Esophagus squamous epithelium (tissue), 5 donors: Measurements from ENCODE around the gene CFB. TPM values are rescaled to one million over a fixed set of nuclear protein-coding genes. Genes with fewer than 3 reads are reported as not detected.
"Not testable (repeated sequence)": the region's sequence is repeated elsewhere in the genome, so short reads cannot be mapped to it uniquely, and the experiment has no call there.

Experiments used
- DNase-seq: peaks from one replicate; lab custom pipeline; 2025; lab: John Stamatoyannopoulos, UW
- H3K27ac ChIP-seq, 4 donors: fragments of 200-600 bp; sonication (generic); one replicate each; pipeline ENCODE4 v1.5.1; 2016 to 2019; ENCODE audit warnings: mild to moderate bottlenecking in 1 of 4
- H3K27me3 ChIP-seq, 4 donors: fragments of 200-600 bp; sonication (generic); 1 replicate in 3 of 4; 2 replicates in 1 of 4; pipeline versions ENCODE4 v1.5.1 to v1.6.0; 2017 to 2021; ENCODE audit warnings: antibody characterized with exemption in 1 of 4
- H3K36me3 ChIP-seq, 3 donors: fragments of 200-600 bp; sonication (generic); one replicate each; pipeline ENCODE4 v1.5.1; 2016 to 2019
- H3K4me1 ChIP-seq, 3 donors: fragments of 200-600 bp; sonication (generic); one replicate each; pipeline ENCODE4 v1.5.1; 2017 to 2019
- H3K4me3 ChIP-seq, 4 donors: fragments of 200-600 bp; sonication (generic); 1 replicate in 3 of 4; 2 replicates in 1 of 4; pipeline ENCODE4 v1.5.1; 2016 to 2019; ENCODE audit warnings: mild to moderate bottlenecking in 2 of 4, moderate library complexity in 1 of 4
- H3K9me3 ChIP-seq, 3 donors: fragments of 200-600 bp; sonication (generic); one replicate each; pipeline ENCODE4 v1.5.1; 2016 to 2019
- CTCF ChIP-seq, 6 experiments: fragments of 450-650 bp in 4 of 6; fragments of 200-600 bp in 2 of 6; sonication (generic) in 2 of 6; IDR thresholded peaks; one replicate each; pipeline ENCODE4 v1.5.1; 2016 to 2019; ENCODE audit warnings: antibody characterized with exemption in 6 of 6, mild to moderate bottlenecking in 4 of 6, moderate library complexity in 4 of 6
- POLR2A ChIP-seq, 4 donors: fragments of 450-650 bp; IDR thresholded peaks; one replicate each; pipeline ENCODE4 v1.6.1; 2017; ENCODE audit warnings: antibody characterized with exemption in 4 of 4, mild to moderate bottlenecking in 4 of 4, moderate library complexity in 3 of 4
- WGBS, 2 donors: methylation state at CpG; one replicate each; pipeline ENCODE4 v1.1.5; 2018; 5-methylcytosine and 5-hydroxymethylcytosine counted together
- intact Hi-C: fragments of 100-400 bp; cut with DNase I; formaldehyde crosslinking; loops from one replicate; pipeline ENCODE4 v1.15.0; 2022
- total RNA-seq, 4 donors: library from RNA; depleted of rRNA; stranded (reverse); fragments of >200 nt; gene quantifications; one replicate each; pipeline ENCODE4 v1.1.0, GENCODE V29; 2016
- donor health status: DM: yes; HTN: yes; CAD: no.

The CFB gene
- total RNA-seq, 4 donors from 2014 or later, result 10.4 to 81.1 (median 22.4) TPM

GRCh38 chr6:31901415-31901952 is 44.4 kb upstream of the CFB start:
- H3K36me3 ChIP-seq, result no peaks in the 10 kb centered on the region
- WGBS, 2 donors, result 0% methylated on average over 1 to 4 of the region's 45 CpGs
- H3K4me3 ChIP-seq, result peak overlapping the region; percentile 51 to 82 (median 70)
- TF ChIP-seq CTCF (IDR thresholded peaks at IDR 0.05) (no peak), POLR2A (IDR thresholded peaks at IDR 0.05) (no peak)
- H3K4me1 ChIP-seq, result peaks cover 26 to 62% (median 27%) of the 10 kb centered on the region in 3 donors
- intact Hi-C loops, result loop anchor here (5.0 kb wide), 1 partner anchor 51 kb away; no protein-coding TSS in a partner anchor
- H3K27ac ChIP-seq, result peak overlapping the region; percentile 77 to 92 (median 88)
- H3K27me3 ChIP-seq, result no peaks in the 10 kb centered on the region
- H3K9me3 ChIP-seq, result no peaks in the 10 kb centered on the region
- no peak for DNase-seq

GRCh38 chr6:31901953-31902643 is 43.8 kb upstream of the CFB start, which contains the start of gene ZBTB12:
ZBTB12 (minus strand) TSS chr6:31902086; CDS start chr6:31901305, 781 bp downstream.
- H3K4me1 ChIP-seq, result peaks cover 21 to 55% (median 21%) of the 10 kb centered on the region in 3 donors
- peak in 2 of 4 donors; percentile 28 to 61 for TF ChIP-seq POLR2A (IDR thresholded peaks at IDR 0.05)
- TF ChIP-seq CTCF (IDR thresholded peaks at IDR 0.05), result peak in 1 of 6 experiments; percentile 16
- peak within 1 kb of the TSS; percentile 77 to 92 (median 88) for H3K27ac ChIP-seq
- H3K9me3 ChIP-seq, result no peaks in the 10 kb centered on the region
- DNase-seq, result no peak
- intact Hi-C loops, result loop anchor here (5.0 kb wide), 1 partner anchor 50 kb away; no protein-coding TSS in a partner anchor
- H3K36me3 ChIP-seq, result no peaks in the 10 kb centered on the region
- H3K4me3 ChIP-seq, result peak within 1 kb of the TSS; percentile 51 to 82 (median 70)
- H3K27me3 ChIP-seq, result no peaks in the 10 kb centered on the region
- 0% methylated on average over 2 to 34 of the region's 77 CpGs for WGBS, 2 donors

- Histone ChIP-seq H3K27me3 (no peaks in the 10 kb centered on the region), H3K36me3 (no peaks in the 10 kb centered on the region), H3K4me1 (peaks cover 16 to 47% (median 21%) of the 10 kb centered on the region in 3 donors), H3K27ac (peak overlapping the region in 3 of 4 donors; percentile 47 to 92 (median 88)), H3K4me3 (no peak overlapping the region), H3K9me3 (no peaks in the 10 kb centered on the region)
- intact Hi-C loops, result loop anchor here (5.0 kb wide), 1 partner anchor 48 kb away; no protein-coding TSS in a partner anchor
- WGBS, 2 donors, result 77 to 84% methylated on average over 3 of the region's 3 CpGs
- TF ChIP-seq POLR2A (IDR thresholded peaks at IDR 0.05), result no peak
- TF ChIP-seq CTCF (IDR thresholded peaks at IDR 0.05), result no peak
- DNase-seq, result no peak
Observed at GRCh38 chr6:31903957-31904356, 41.9 kb upstream of the CFB start.

GRCh38 chr6:31905041-31905440 is 40.9 kb upstream of the CFB start:
- TF ChIP-seq CTCF (IDR thresholded peaks at IDR 0.05), result no peak
- no peak for TF ChIP-seq POLR2A (IDR thresholded peaks at IDR 0.05)
- intact Hi-C loops, result no loop called here
- Histone ChIP-seq H3K9me3 (no peaks in the 10 kb centered on the region), H3K4me3 (no peak overlapping the region), H3K4me1 (peaks cover 16 to 44% (median 21%) of the 10 kb centered on the region in 3 donors), H3K36me3 (no peaks in the 10 kb centered on the region), H3K27me3 (no peaks in the 10 kb centered on the region), H3K27ac (no peak overlapping the region)
- no peak for DNase-seq
- WGBS, 2 donors, result 100% methylated on average over 1 of the region's 1 CpG; no CpG with 5 or more reads in 1 of the 2 donors

- Histone ChIP-seq H3K4me1 (peaks cover 12 to 44% (median 16%) of the 10 kb centered on the region in 3 donors), H3K27me3 (no peaks in the 10 kb centered on the region), H3K27ac (no peak overlapping the region), H3K36me3 (no peaks in the 10 kb centered on the region), H3K4me3 (no peak overlapping the region), H3K9me3 (no peaks in the 10 kb centered on the region)
- TF ChIP-seq CTCF (IDR thresholded peaks at IDR 0.05) (no peak), POLR2A (IDR thresholded peaks at IDR 0.05) (no peak)
- 44 to 55% methylated on average over 4 of the region's 4 CpGs for WGBS, 2 donors
- intact Hi-C loops, result no loop called here
- DNase-seq, result no peak
Observed at GRCh38 chr6:31906122-31906521, 39.8 kb upstream of the CFB start.

GRCh38 chr6:31906727-31907126 is 39.2 kb upstream of the CFB start:
- WGBS, 2 donors, result 79 to 82% methylated on average over 8 of the region's 8 CpGs
- H3K27me3 ChIP-seq, H3K27ac ChIP-seq, intact Hi-C loops, H3K4me3 ChIP-seq, DNase-seq, H3K9me3 ChIP-seq, H3K36me3 ChIP-seq: not testable (repeated sequence)
- peaks cover 10 to 45% (median 19%) of the 10 kb centered on the region in 3 donors for H3K4me1 ChIP-seq
